Pancreas (tissue), 10 donors: ENCODE measurements around the gene LRIG1. TPM values are rescaled to one million over a fixed set of nuclear protein-coding genes. Genes with fewer than 3 reads are reported as not detected.
A peak's percentile ranks its signal among the peaks of the same experiment; 100 is the strongest.

ENCODE experiments used
- ATAC-seq, 4 donors: fragments of 200-7000 bp; cut with Tn5 transposase; one replicate each; pipeline versions ENCODE4 v1.8.0 to v1.9.1; 2020; ENCODE audit warnings: mild to moderate bottlenecking in 4 of 4, moderate library complexity in 4 of 4
- DNase-seq, 6 donors: peaks; one replicate each; pipeline ENCODE4 v3.0.0-alpha.2; 2020
- FAIRE-seq: peaks from 2 replicates; lab custom pipeline; 2012; peaks lifted over from hg19 to GRCh38; lab: Jason Lieb, UNC
- H3K27ac ChIP-seq, 4 donors: fragments of 200-600 bp; sonication (generic); 1 replicate in 3 of 4; 2 replicates in 1 of 4; pipeline versions ENCODE4 v1.5.0 to v1.8.0; 2020
- H3K27me3 ChIP-seq, 4 donors: fragments of 200-600 bp; one replicate each; pipeline ENCODE4 v1.8.0; 2021
- H3K36me3 ChIP-seq, 3 donors: fragments of 200-600 bp; sonication (generic) in 1 of 3; one replicate each; pipeline versions ENCODE4 v1.5.0 to v1.8.0; 2020 to 2021
- H3K4me1 ChIP-seq, 3 donors: fragments of 200-600 bp; one replicate each; pipeline ENCODE4 v1.8.0; 2021
- H3K4me3 ChIP-seq, 4 donors: fragments of 200-600 bp; sonication (generic) in 2 of 4; one replicate each; pipeline versions ENCODE4 v1.5.0 to v1.8.0; 2020 to 2021
- H3K9me3 ChIP-seq, 4 donors: fragments of 200-600 bp; one replicate each; pipeline ENCODE4 v1.8.0; 2021
- WGBS, 2 donors: extraction: QIAGEN DNeasy Blood & Tissue Kit; methylation state at CpG; one replicate each; pipeline ENCODE4 v1.1.7; 2013; 5-methylcytosine and 5-hydroxymethylcytosine counted together
- intact Hi-C, 3 donors: fragments of 100-400 bp; cut with DNase I; formaldehyde crosslinking; loops; one replicate each; pipeline versions ENCODE4 v1.11.1 to v1.14.2; 2022
- polyA plus RNA-seq, 2 donors: library from polyadenylated mRNA; stranded (reverse); fragments of 200-250 nt; gene quantifications; one replicate each; pipeline ENCODE4 v1.2.3, GENCODE V29; 2013
- total RNA-seq, 6 donors: library from RNA; stranded (reverse); fragmentation: NEBNext Ultra II Directional in 4 of 6; extraction: Animal tissue kit (Norgen Biotek cat#: 25700) in 4 of 6; gene quantifications; one replicate each; pipeline versions ENCODE4 v1.2.1 to v1.2.4, GENCODE V29; 2021 to 2023
- TF ChIP-seq, protein P1 (sequence below), 4 donors: fragments of 200-600 bp; sonication (generic) in 3 of 4; IDR thresholded peaks; one replicate each; pipeline versions ENCODE4 v1.5.0 to v1.8.0; 2021; ENCODE audit warnings: antibody characterized with exemption in 4 of 4
- donor health status: healthy with polysubstance abuse.
- donor health status: DM: no; HTN: no; CAD: no; lungs with moderate emphysema.
- donor health status: DM: no; HTN: no; CAD: no.
- donor health status: control.
- donor health status: control.
- donor health status: Bipolar disorder and iron deficiency.
- donor health status: DM: yes; HTN: yes; CAD: no.
- donor health status: DM: no; HTN: no; CAD: no.
- donor health status: DM: no; HTN: no; CAD: no.
- donor health status: DM: yes; HTN: yes; CAD: no.

Gene LRIG1
- total and polyA plus RNA-seq, 8 donors, result 32.7 to 104 (median 68.0) TPM

DNA sequence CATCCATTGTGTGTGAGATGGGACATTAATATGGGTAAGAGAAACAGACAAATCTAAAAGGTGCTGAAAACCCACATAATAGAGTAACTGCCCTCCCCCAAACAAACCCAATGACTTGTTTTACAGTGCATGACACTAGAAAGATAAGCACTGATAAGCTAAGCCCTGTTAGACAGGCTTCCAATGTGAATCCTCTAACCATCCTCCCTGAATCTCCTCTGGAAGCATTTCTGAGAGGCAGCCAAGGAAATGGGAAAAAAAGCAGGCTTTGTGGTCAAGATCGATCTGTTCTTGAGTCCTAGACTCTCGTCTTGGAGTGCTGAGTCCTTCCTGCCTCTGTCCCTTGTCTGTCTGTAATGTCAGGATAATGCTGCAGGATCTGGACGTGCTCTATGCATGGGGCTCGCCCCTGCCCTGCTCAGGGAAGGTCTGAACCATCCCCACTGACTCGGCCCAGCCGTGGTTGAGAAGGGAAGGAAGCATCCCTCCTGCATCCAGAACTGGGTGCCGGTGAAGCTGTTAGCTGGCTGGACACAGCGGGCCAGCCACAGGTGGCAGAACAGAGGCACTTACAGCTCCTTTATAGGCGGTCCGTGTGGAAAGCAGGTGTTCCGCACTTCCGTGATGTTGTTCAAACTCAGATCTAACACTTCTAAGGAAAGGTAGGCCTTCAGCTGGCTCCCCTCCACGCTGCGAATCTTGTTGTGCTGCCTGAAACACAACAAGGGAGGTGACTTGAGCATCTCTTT is 84.1 kb downstream of the LRIG1 start:
- peaks cover 13 to 42% (median 14%) of the 10 kb centered on the region in 3 donors for H3K36me3 ChIP-seq
- no peak for FAIRE-seq
- peak in 1 of 6 donors; percentile 58 for DNase-seq
- peak in 1 of 4 donors; percentile 2 for ATAC-seq
- TF ChIP-seq, protein P1, sequence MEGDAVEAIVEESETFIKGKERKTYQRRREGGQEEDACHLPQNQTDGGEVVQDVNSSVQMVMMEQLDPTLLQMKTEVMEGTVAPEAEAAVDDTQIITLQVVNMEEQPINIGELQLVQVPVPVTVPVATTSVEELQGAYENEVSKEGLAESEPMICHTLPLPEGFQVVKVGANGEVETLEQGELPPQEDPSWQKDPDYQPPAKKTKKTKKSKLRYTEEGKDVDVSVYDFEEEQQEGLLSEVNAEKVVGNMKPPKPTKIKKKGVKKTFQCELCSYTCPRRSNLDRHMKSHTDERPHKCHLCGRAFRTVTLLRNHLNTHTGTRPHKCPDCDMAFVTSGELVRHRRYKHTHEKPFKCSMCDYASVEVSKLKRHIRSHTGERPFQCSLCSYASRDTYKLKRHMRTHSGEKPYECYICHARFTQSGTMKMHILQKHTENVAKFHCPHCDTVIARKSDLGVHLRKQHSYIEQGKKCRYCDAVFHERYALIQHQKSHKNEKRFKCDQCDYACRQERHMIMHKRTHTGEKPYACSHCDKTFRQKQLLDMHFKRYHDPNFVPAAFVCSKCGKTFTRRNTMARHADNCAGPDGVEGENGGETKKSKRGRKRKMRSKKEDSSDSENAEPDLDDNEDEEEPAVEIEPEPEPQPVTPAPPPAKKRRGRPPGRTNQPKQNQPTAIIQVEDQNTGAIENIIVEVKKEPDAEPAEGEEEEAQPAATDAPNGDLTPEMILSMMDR (IDR thresholded peaks at IDR 0.05), result no peak
- no peak overlapping the region for H3K4me3 ChIP-seq
- peak overlapping the region in 1 of 4 donors; percentile 8 for H3K27ac ChIP-seq
- no peaks in the 10 kb centered on the region for H3K9me3 ChIP-seq
- peaks cover 13 to 23% (median 16%) of the 10 kb centered on the region in 3 donors for H3K4me1 ChIP-seq
- WGBS, 2 donors, result 51 to 55% methylated on average over 14 of the region's 14 CpGs
- intact Hi-C loops, result no loop called here
- H3K27me3 ChIP-seq, result no peaks in the 10 kb centered on the region

DNA sequence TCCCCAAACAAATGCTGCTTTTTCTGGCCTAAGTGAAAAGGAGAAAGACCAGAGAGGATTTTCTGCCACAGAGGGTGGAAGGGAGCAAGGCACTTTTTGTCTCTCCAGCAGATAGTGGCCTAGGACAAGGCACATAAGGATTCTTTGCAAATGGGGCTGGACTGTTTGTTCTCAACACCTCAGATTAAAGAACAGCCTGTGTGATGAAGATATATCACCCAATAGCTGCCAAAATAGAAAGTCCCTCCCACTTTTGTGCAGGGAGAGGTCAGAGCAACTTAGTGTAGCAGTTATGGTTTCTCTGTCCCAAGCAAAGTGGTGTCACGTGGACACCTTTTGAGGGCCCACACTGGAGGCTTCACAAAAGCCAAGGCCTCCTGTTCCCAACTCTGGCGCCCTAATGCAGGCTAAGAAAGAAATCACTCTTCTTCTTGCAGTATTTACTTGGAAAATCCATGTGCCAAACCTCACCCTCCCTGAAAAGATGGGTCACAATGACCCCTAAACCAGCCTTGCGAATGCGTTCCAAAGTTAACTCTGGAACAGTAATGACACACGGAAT is 84.9 kb downstream of the LRIG1 start:
- no peaks in the 10 kb centered on the region for H3K27me3 ChIP-seq
- no peaks in the 10 kb centered on the region for H3K9me3 ChIP-seq
- ATAC-seq, result peak in 1 of 4 donors; percentile 16
- no peak overlapping the region for H3K4me3 ChIP-seq
- peaks cover 14 to 48% (median 19%) of the 10 kb centered on the region in 3 donors for H3K36me3 ChIP-seq
- DNase-seq, result no peak
- WGBS, 2 donors, result 40 to 49% methylated on average over 5 of the region's 5 CpGs
- intact Hi-C loops, result no loop called here
- no peak for FAIRE-seq
- H3K27ac ChIP-seq, result no peak overlapping the region
- TF ChIP-seq, protein P1 (IDR thresholded peaks at IDR 0.05), result no peak
- peaks cover 13 to 23% (median 16%) of the 10 kb centered on the region in 3 donors for H3K4me1 ChIP-seq

DNA sequence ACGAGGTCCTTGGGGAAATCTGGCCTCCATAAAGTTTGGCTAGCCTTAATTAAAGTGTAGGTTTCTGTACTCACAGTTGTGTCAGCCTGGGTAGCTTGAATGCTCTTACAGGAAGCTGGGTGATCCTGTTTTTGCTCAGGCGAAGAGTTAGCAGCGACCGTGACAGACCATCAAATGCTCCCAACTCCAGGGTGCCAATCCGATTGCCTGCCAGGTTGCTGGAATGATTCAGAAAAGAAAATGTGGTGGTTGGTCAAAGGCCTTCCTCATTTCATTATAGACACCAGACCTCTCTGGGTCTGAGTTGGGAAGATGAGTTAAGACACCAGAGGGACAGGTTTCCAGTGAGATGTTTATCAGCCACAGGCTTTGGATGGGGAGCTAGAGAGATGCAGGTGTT is 86.0 kb downstream of the LRIG1 start:
- intact Hi-C loops, result loop anchor here in 1 of 3 donors (5.0 kb wide), 1 partner anchor 397 kb away; no protein-coding TSS in a partner anchor
- no peaks in the 10 kb centered on the region for H3K9me3 ChIP-seq
- peaks cover 13 to 21% (median 16%) of the 10 kb centered on the region in 3 donors for H3K4me1 ChIP-seq
- H3K4me3 ChIP-seq, result no peak overlapping the region
- TF ChIP-seq, protein P1 (IDR thresholded peaks at IDR 0.05), result no peak
- DNase-seq, result peak in 1 of 6 donors; percentile 15
- peaks cover 15 to 59% (median 26%) of the 10 kb centered on the region in 3 donors for H3K36me3 ChIP-seq
- FAIRE-seq, result no peak
- no peak for ATAC-seq
- no peak overlapping the region for H3K27ac ChIP-seq
- H3K27me3 ChIP-seq, result no peaks in the 10 kb centered on the region
- 82 to 92% methylated on average over 5 of the region's 5 CpGs for WGBS, 2 donors

DNA sequence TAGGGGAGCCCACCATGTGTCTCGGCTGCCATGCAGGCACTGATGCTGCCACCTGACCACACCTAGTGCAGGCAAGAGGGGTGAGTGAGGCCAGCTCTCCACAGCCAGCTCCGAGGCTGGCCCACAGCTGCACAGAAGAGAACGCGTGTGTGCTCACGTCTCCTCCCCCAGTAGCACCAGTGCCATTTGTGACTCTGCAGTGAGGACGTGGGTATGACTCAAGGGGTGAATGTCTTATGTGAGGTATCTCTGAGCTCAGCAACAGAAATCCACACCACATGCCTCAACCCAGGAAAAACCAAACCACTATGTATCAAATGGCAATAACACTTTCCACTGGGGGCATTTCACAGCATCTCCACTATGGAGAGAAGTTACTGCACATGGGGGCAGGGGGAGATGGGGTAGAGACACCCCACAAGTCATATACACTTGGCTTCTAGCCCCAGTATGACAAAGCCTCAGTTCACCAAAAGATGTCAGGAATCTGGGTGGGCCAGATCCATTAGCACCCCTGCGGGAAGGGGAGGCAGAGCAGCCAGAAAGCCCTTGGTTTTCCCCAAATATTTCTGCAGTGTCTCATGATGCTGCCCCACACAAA is 87.6 kb downstream of the LRIG1 start:
- intact Hi-C loops, result loop anchor here in 1 of 3 donors (5.0 kb wide), 1 partner anchor 399 kb away; no protein-coding TSS in a partner anchor

More for the DNA sequence above, 87.6 kb downstream of the LRIG1 start:
- TF ChIP-seq, protein P1 (IDR thresholded peaks at IDR 0.05), result no peak
- FAIRE-seq (no peak), DNase-seq (peak in 1 of 6 donors; percentile 43), ATAC-seq (no peak)
- H3K27ac ChIP-seq, result no peak overlapping the region
- no peaks in the 10 kb centered on the region for H3K27me3 ChIP-seq
- H3K36me3 ChIP-seq, result peaks cover 17 to 69% (median 30%) of the 10 kb centered on the region in 3 donors
- WGBS, 2 donors, result 79 to 88% methylated on average over 7 of the region's 7 CpGs
- no peaks in the 10 kb centered on the region for H3K9me3 ChIP-seq
- H3K4me1 ChIP-seq, result peaks cover 12 to 17% (median 14%) of the 10 kb centered on the region in 3 donors
- H3K4me3 ChIP-seq, result no peak overlapping the region
